SH-SY5Y (cell line): ENCODE results near the gene GRN.

Source experiments
- GATA2 ChIP-seq: IDR thresholded peaks from 2 replicates; pipeline ENCODE4 v1.6.1; 2011; ENCODE audit warnings: mild to moderate bottlenecking, low read depth, low read length
- GATA3 ChIP-seq: IDR thresholded peaks from 2 replicates; pipeline ENCODE4 v1.6.1; 2011; ENCODE audit warnings: low read depth, mild to moderate bottlenecking, low read length, moderate library complexity

- TF ChIP-seq GATA2 (no peak), GATA3 (no peak)
These were observed 22.3 kb downstream of the GRN start for GRCh38 chr17:44367231-44367979.
